Measurements from ENCODE around the gene HCN4.
"Not testable (repeated sequence)": the region's sequence is repeated elsewhere in the genome, so short reads cannot be mapped to it uniquely, and the experiment has no call there.

The HCN4 gene

GRCh38 chr15:73368301-73369136 lies at the start of gene HCN4:
Gene HCN4, minus strand, starts transcription at chr15:73368958. Its CDS starts 688 bp downstream, at chr15:73368270.
- no peak for DNase-seq (ENCODE audit: low spot score)

DNA sequence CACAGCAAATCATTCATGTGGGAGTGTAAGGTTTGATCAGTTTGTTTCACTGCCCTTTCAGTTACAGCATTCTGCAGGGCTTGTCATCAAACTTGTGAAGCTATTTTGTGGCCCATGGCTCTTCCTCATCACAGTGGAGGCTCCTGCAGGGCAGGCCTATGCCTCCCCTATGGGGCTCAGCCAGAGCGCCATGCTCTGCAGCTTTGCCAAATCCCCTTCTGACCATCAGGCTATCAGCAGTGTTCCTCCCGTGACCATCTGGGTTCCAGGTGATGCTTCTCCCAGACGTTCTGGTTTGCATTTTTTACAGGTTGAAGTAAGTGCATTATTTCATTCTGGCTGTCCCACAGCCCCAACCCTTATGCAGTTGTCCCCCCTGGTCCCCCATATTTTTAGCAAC lies 46.1 kb upstream of the HCN4 start:
- DNase-seq (ENCODE audit: low spot score), result no peak

- no peak for DNase-seq (ENCODE audit: low spot score)
Measured at GRCh38 chr15:73403171-73403570, 34.4 kb upstream of the HCN4 start.

DNA sequence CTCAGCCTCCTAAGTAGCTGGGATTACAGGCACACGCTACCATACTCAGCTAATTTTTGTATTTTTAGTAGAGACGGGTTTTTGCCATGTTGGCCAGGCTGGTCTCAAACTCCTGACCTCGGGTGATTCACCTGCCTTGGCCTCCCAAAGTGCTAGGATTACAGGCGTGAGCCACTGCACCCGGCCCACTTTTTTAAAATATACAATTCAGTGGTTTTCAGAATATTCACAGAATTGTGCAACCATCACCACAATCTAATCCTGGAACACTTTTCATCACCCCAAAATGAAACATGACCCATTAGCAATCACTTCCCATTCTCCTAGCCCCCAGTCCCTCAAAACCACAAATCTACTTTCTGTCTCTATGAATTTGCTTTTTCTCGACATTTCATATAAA lies 31.5 kb upstream of the HCN4 start:
- DNase-seq (ENCODE audit: low spot score), result not testable (repeated sequence)

GRCh38 chr15:73398861-73399260 lies 30.1 kb upstream of the HCN4 start:
- DNase-seq (ENCODE audit: low spot score), result no peak

GRCh38 chr15:73397461-73397860 lies 28.7 kb upstream of the HCN4 start:
- no peak for DNase-seq (ENCODE audit: low spot score)

DNA sequence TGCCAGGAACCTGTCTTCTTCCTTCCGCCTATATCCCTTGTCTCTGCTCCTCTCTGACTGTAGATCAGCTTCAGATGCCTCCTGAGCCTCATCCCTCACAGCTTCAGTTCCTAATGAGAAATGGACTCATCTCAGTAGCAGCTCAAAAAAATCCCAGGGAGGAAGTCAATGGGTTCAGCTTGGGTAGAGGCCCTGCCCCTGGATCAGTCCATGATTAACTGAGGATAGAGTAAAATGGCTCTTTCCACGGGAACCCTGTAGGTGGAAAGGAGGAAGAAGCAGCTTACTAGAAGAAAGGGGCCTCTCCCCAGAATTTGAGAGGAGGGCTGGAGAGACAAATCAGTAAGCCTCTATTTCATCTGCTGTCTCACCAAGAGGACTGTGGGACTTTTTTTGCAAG lies 26.9 kb upstream of the HCN4 start:
- no peak for DNase-seq (ENCODE audit: low spot score)

- no peak for DNase-seq (ENCODE audit: low spot score)
Measured at GRCh38 chr15:73394782-73395181, 26.0 kb upstream of the HCN4 start.

- no peak for DNase-seq (ENCODE audit: low spot score)
Measured at GRCh38 chr15:73393336-73393735, 24.6 kb upstream of the HCN4 start.

DNA sequence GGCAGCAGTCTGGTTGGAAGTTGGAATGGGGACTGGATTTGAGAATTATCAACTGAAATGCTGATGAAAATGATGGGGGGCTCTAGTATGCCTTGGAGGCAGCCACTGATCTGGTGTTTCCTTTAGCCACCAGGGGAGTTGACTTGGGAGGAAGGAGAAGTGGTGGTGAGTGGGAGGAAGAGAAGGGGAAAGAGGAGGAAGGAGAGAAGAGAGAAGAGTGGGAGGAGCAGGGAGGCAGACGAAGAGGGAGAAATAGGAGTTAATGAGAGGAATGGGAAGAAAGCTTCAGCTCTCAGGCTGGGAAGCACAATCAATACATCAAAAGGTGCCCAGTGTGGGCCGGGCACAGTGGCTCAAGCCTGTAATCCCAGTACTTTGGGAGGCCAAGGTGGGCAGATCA lies 23.3 kb upstream of the HCN4 start:
- DNase-seq (ENCODE audit: low spot score), result no peak

DNA sequence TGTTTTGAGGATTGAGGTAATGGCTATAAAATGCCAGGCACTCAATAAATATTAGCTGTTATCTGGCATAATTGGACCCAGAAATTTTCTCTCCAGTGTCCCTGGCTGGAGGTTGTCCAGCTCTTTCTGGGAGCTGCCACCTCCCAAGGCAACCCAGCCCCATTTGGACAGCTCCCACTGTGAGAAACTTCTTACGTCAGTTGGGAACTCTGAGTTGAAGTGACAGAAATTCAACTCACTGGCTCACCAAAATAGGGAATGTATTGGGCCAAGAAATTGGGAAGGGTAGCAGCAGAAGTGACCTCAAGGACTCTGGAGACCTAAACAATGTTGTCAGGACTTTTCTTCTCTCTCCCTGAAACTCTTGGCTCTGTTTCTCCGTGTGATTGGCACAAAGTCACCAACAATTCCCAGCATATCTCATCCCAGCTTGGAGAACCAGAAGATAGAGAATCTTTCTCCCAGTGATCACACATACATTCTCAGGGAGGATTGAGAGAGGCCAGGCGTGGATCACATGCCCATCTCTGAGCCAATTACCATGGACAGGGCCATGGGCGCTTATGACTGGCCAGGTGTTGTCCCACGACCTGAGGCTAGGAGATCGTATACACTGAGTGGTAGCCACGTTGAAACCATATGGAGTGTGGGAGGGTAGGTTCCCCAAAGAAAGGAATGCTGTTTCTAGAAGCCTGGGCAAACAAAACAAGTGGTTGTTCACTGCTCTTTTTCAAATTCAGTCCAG lies 22.5 kb upstream of the HCN4 start:
- DNase-seq (ENCODE audit: low spot score), result no peak

- no peak for DNase-seq (ENCODE audit: low spot score)
Measured at GRCh38 chr15:73389971-73390544, 21.3 kb upstream of the HCN4 start.

DNA sequence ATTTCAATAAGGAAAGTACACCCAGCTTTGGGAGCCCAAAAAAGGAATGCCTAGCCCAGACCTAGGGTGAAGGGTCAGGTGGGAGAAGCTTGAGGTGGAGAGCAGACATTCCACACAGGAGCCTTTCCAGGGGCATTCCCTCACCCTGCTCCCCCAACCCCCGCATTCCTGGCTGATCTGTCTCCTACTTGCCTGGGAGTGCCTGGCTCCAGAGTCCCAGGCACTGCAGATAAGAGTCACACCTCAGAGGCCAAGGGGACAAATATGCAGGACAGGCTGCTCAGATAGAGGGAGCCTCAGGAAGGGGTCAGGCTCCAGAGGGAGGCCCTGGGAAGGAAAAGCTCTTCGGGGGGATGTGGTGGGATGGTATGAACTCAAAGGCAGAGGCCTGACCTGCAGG lies 20.8 kb upstream of the HCN4 start:
- DNase-seq (ENCODE audit: low spot score), result no peak

GRCh38 chr15:73388256-73388781 lies 19.6 kb upstream of the HCN4 start:
- DNase-seq (ENCODE audit: low spot score), result no peak

DNA sequence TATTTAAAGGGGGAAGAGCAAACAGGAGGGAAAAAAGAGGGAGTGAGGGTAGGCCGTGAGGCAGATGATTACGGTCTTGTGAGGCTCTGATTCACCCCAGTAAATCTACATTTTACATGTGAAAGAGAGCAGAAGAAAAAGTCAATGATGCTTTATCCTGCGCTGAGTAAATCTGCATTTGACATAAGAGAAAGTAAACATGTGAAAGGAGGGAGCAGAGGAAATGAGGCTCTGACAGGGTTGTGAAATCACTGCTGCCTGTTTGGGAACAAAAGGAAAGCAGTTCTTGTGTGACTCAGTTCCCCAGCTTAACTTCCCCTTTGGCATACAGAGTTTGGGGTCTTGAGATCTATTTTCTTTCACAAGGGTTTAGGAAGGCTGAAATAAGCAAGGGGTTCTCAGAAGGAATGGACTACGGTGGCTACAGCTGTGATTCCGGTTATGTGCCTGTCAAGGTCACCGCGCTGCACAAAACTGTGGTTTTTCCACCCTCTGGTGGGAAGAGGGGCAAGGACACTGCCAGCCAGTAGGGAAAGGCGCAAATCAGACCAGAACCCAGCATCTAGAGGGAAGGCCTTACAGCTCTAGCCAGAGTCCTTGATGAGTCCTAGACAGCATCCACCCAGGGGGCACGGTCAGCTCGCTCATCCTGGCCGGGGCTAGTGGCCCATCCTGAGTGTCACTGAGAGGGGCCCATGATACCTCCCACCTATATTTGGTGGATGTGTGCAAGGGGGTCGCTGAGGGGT lies 18.9 kb upstream of the HCN4 start:
- DNase-seq (ENCODE audit: low spot score), result no peak

- DNase-seq (ENCODE audit: low spot score), result no peak
Measured at GRCh38 chr15:73386886-73387506, 18.2 kb upstream of the HCN4 start.

DNA sequence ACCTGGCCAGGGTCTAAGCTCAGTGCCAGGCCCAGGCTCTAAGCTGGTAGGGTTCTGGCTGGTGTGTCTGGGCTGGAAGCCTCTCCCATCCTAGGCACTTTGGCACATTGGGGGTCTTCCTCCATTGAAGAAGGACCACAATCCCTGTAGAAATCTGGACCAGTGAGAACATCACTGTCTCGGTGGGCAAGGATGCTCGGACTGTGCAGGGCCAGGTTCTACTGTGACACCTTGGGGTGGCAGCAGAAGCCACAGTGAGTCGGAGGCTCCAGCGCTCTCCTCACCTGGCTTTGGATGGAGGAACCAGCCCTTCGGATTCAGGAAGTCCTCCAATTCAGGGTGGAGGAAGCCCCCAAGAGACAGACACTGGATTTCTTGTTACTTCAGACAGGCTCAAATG lies 17.5 kb upstream of the HCN4 start:
- DNase-seq (ENCODE audit: low spot score), result no peak

DNA sequence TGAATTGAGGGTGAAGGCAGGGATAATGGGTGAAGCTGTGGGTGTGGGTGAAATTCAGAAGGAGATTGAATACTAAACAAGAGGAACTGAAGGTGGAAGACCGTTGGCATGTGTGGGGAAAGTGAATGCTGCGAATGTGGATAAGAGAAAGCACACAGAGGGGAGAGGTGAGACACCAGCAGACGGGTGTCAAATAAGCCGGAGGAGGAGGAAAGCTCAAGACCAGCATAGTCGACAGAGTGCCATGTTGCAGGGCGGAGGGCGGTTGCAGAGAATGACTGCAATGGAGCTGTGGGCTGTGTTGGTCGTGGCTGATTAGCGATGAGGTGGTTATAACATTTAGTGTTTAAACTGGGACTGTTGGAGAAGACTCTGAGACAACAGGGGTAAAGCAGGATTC lies 16.4 kb upstream of the HCN4 start:
- DNase-seq (ENCODE audit: low spot score), result no peak

GRCh38 chr15:73383310-73384189 lies 14.8 kb upstream of the HCN4 start:
- DNase-seq (ENCODE audit: low spot score), result no peak

DNA sequence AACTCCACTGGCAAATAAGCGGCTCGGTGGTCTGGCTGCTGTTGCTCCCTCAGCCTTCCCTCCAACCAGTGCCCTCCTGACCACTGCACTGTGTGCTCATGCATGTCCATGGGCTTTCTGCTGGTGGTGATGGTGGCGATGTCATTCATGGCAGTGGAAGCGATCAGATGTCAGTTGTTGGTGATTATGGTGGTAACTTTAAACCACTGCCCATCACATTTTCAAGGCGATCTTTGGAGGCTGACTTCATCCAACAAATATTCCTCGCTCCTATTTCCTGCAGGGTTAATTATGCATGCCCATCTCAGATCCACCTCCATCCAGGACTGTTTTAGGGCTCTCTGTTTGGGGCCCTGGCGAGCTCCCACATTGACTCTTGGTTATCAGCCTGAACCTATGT lies 13.4 kb upstream of the HCN4 start:
- no peak for DNase-seq (ENCODE audit: low spot score)

DNA sequence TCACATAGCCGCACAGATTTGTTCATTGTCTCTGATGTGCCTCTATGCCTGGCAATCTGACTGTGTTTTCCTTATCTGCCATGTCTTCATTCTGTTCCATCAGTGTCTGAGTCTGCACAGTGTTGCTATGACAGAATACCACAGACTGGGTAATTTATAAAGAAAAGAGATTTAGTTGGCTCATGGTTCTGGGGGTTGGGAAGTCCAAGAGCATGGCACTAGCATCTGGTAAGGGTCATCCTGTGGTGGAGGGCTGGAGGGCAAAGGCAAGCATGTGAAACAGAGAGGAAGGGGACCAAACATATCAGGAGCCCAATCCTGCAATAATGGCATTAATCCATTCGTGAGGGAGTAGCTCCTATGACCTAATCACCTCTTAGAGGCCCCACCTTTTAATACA lies 11.9 kb upstream of the HCN4 start:
- DNase-seq (ENCODE audit: low spot score), result no peak

Data from CD4-positive, alpha-beta T cell treated with Interleukin-15 for 4 hours (primary cell).